ENCODE measurements around the gene SBK2. TPM values are rescaled to one million over a fixed set of nuclear protein-coding genes. Genes with fewer than 3 reads are reported as not detected.
A peak's percentile ranks its signal among the peaks of the same experiment; 100 is the strongest.

The SBK2 gene
- total and polyA plus RNA-seq, 2 experiments from 2014 or later: 1.1 to 2.0 TPM

GRCh38 chr19:55559684-55560083, 22.8 kb upstream of the SBK2 start:
- Histone ChIP-seq H3K79me2 (replicated peaks; ENCODE audit: insufficient read depth) (no peaks in the 10 kb centered on the region), H3F3A (replicated peaks; ENCODE audit: low read depth) (no peaks in the 10 kb centered on the region), H3K4me1 (ENCODE audit: insufficient read depth) (no peaks in the 10 kb centered on the region), H3K4me3 (no peak overlapping the region), H3K9me2 (ENCODE audit: insufficient read depth) (no peaks in the 10 kb centered on the region), H3K36me3 (ENCODE audit: insufficient read depth) (no peaks in the 10 kb centered on the region), H4K20me1 (replicated peaks; ENCODE audit: insufficient read depth) (no peaks in the 10 kb centered on the region), H3K27ac (ENCODE audit: low read depth) (no peak overlapping the region), H3K4me2 (no peak overlapping the region), H2AFZ (no peak overlapping the region), H3K27me3 (ENCODE audit: insufficient read depth) (no peaks in the 10 kb centered on the region)
- TF ChIP-seq ZNF331 (CRISPR knock-in tag; IDR thresholded peaks at IDR 0.05; ENCODE audit: low read depth) (no peak), STAT1 (IDR thresholded peaks at IDR 0.05; ENCODE audit: unreplicated experiment) (no peak), ZNF462 (CRISPR knock-in tag; IDR thresholded peaks at IDR 0.05) (no peak), ZNF114 (CRISPR knock-in tag; IDR thresholded peaks at IDR 0.05) (no peak)
- Mint-ChIP-seq H3K27me3 (ENCODE audit: insufficient read depth, low read depth, poor library complexity) (peaks cover 3% of the 10 kb centered on the region), H3K9me3 (no peaks in the 10 kb centered on the region), H3K36me3 (ENCODE audit: low read depth) (no peaks in the 10 kb centered on the region), H3K4me3 (no peak overlapping the region), H3K27ac (no peak overlapping the region), H3K4me1 (peaks cover 4% of the 10 kb centered on the region; the same call in 2 of the 3 replicates)
- ATAC-seq (no peak), DNase-seq (ENCODE audit: low spot score) (no peak)

GRCh38 chr19:55554741-55555152, 17.8 kb upstream of the SBK2 start:
- Mint-ChIP-seq H3K4me3 (no peak overlapping the region), H3K4me1 (peaks cover 31% of the 10 kb centered on the region), H3K27ac (no peak overlapping the region), H3K36me3 (ENCODE audit: low read depth) (no peaks in the 10 kb centered on the region), H3K27me3 (ENCODE audit: insufficient read depth, low read depth, poor library complexity) (peaks cover 21% of the 10 kb centered on the region), H3K9me3 (no peaks in the 10 kb centered on the region)
- no peak for ATAC-seq
- H3K4me3 ChIP-seq: no peak overlapping the region
- H4K20me1 ChIP-seq (replicated peaks; ENCODE audit: insufficient read depth): no peaks in the 10 kb centered on the region
- DNase-seq (ENCODE audit: low spot score): no peak
- H3K4me2 ChIP-seq: no peak overlapping the region
- peaks cover 17% of the 10 kb centered on the region for H3K4me1 ChIP-seq (ENCODE audit: insufficient read depth)
- H3K9me2 ChIP-seq (ENCODE audit: insufficient read depth): no peaks in the 10 kb centered on the region
- 0 out of 2 replicates have a peak overlapping the region, but pooled peaks have one; percentile 38 for H2AFZ ChIP-seq
- no peaks in the 10 kb centered on the region for H3K79me2 ChIP-seq (replicated peaks; ENCODE audit: insufficient read depth)
- no peaks in the 10 kb centered on the region for H3K36me3 ChIP-seq (ENCODE audit: insufficient read depth)
- no peaks in the 10 kb centered on the region for H3K27me3 ChIP-seq (ENCODE audit: insufficient read depth)
- H3K27ac ChIP-seq (ENCODE audit: low read depth): no peak overlapping the region
- H3F3A ChIP-seq (replicated peaks; ENCODE audit: low read depth): no peaks in the 10 kb centered on the region; the same call in 1 of the 2 replicates
- TF ChIP-seq ZNF331 (CRISPR knock-in tag; IDR thresholded peaks at IDR 0.05; ENCODE audit: low read depth) (no peak), REST (IDR thresholded peaks at IDR 0.05; ENCODE audit: unreplicated experiment) (no peak), STAT1 (IDR thresholded peaks at IDR 0.05; ENCODE audit: unreplicated experiment) (no peak), POLR2AphosphoS5 (IDR thresholded peaks at IDR 0.05; ENCODE audit: low read depth) (no peak), NANOG (IDR thresholded peaks at IDR 0.05; ENCODE audit: borderline replicate concordance) (no peak), EZH2phosphoT487 (IDR thresholded peaks at IDR 0.05; ENCODE audit: unreplicated experiment) (no peak), CREB1 (CRISPR knock-in tag; IDR thresholded peaks at IDR 0.05; ENCODE audit: low read depth) (no peak), CTCF (conservative IDR thresholded peaks at IDR 0.05; ENCODE audit: low read depth in 2 of 2) (no peak)
